Astrocyte (in vitro differentiated cells and primary cell): Measurements from ENCODE around the gene PLB1.

ENCODE experiments used
- EZH2 ChIP-seq: IDR thresholded peaks from 2 replicates; pipeline ENCODE4 v1.6.1; 2012; ENCODE audit warnings: mild to moderate bottlenecking, low read length, inconsistent platforms; ENCODE audit not compliant: insufficient read depth
- TF ChIP-seq, protein P1 (sequence below): IDR thresholded peaks from 2 replicates; pipeline ENCODE4 v1.5.1; 2011; ENCODE audit warnings: low read depth, mild to moderate bottlenecking, inconsistent platforms, low read length, moderate library complexity; ENCODE audit not compliant: insufficient read depth

DNA sequence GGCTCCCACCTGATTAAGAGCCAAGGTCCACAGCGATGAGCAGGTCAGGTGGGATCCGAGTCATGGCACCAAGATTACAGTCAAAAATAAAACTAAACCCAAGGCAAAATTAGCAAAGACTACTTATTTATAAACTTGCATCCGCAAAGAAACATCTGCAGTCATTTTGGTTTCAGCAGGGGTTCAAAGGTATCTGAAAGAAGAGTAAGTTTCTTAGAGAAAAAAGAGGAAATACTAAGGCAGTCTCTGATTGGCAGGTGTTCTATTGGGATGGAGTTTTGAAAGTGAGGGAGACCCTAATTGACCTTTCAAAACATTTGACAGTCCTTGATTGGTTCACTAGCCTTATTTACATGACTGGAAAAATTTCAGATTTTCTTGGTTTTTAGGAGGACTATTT is 11.0 kb upstream of the PLB1 start:
- TF ChIP-seq, protein P1, sequence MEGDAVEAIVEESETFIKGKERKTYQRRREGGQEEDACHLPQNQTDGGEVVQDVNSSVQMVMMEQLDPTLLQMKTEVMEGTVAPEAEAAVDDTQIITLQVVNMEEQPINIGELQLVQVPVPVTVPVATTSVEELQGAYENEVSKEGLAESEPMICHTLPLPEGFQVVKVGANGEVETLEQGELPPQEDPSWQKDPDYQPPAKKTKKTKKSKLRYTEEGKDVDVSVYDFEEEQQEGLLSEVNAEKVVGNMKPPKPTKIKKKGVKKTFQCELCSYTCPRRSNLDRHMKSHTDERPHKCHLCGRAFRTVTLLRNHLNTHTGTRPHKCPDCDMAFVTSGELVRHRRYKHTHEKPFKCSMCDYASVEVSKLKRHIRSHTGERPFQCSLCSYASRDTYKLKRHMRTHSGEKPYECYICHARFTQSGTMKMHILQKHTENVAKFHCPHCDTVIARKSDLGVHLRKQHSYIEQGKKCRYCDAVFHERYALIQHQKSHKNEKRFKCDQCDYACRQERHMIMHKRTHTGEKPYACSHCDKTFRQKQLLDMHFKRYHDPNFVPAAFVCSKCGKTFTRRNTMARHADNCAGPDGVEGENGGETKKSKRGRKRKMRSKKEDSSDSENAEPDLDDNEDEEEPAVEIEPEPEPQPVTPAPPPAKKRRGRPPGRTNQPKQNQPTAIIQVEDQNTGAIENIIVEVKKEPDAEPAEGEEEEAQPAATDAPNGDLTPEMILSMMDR: no peak
- TF ChIP-seq EZH2: no peak
